HUES64 (cell line): ENCODE results near the gene NOL11.
A peak's percentile ranks its signal among the peaks of the same experiment; 100 is the strongest.
"Not testable (repeated sequence)": the region's sequence is repeated elsewhere in the genome, so short reads cannot be mapped to it uniquely, and the experiment has no call there.

Experiments
- H3K27ac ChIP-seq: 2 replicates; pipeline ENCODE4 v1.7.0; 2013; ENCODE audit warnings: low read depth, low read length, inconsistent platforms
- H3K27me3 ChIP-seq: 2 replicates; pipeline ENCODE4 v1.6.1; 2013; ENCODE audit warnings: mild to moderate bottlenecking, low read length; ENCODE audit not compliant: insufficient read depth
- H3K36me3 ChIP-seq: 2 replicates; pipeline ENCODE4 v1.6.1; 2013; ENCODE audit warnings: mild to moderate bottlenecking, low read length; ENCODE audit not compliant: insufficient read depth
- H3K4me1 ChIP-seq: 2 replicates; pipeline ENCODE4 v1.6.1; 2013; ENCODE audit warnings: mild to moderate bottlenecking, low read length, moderate library complexity; ENCODE audit not compliant: insufficient read depth
- H3K4me3 ChIP-seq: 2 replicates; pipeline ENCODE4 v1.5.1; 2013; ENCODE audit warnings: mild to moderate bottlenecking, low read length, moderate library complexity
- H3K9ac ChIP-seq: 2 replicates; pipeline ENCODE4 v1.6.1; 2013; ENCODE audit warnings: mild to moderate bottlenecking, low read depth, low read length
- H3K9me3 ChIP-seq: 2 replicates; pipeline ENCODE4 v1.6.1; 2013; ENCODE audit warnings: low read depth, low read length; ENCODE audit not compliant: insufficient read depth
- WGBS: fragments of 150-250, 120-280 bp; methylation state at CpG from one replicate; pipeline ENCODE4 v1.1.7; 2013; ENCODE audit warnings: missing lambda C conversion rate; 5-methylcytosine and 5-hydroxymethylcytosine counted together

Gene NOL11

GRCh38 chr17:67733449-67733848 is 15.7 kb downstream of the NOL11 start:
- peaks cover 88% of the 10 kb centered on the region for H3K36me3 ChIP-seq
- peaks cover 22% of the 10 kb centered on the region for H3K4me1 ChIP-seq
- H3K9ac ChIP-seq = peak overlapping the region; percentile 57
- WGBS = 43% methylated on average over 2 of the region's 2 CpGs
- no peaks in the 10 kb centered on the region for H3K27me3 ChIP-seq
- H3K9me3 ChIP-seq = no peaks in the 10 kb centered on the region
- H3K4me3 ChIP-seq = no peak overlapping the region
- peak overlapping the region; percentile 93 for H3K27ac ChIP-seq

GRCh38 chr17:67737145-67737544 is 19.4 kb downstream of the NOL11 start:
- no peaks in the 10 kb centered on the region for H3K9me3 ChIP-seq
- WGBS = 97% methylated on average over 8 of the region's 8 CpGs
- H3K27ac ChIP-seq = no peak overlapping the region
- H3K27me3 ChIP-seq = no peaks in the 10 kb centered on the region
- peaks cover 22% of the 10 kb centered on the region for H3K4me1 ChIP-seq
- H3K4me3 ChIP-seq = no peak overlapping the region
- H3K9ac ChIP-seq = no peak overlapping the region
- H3K36me3 ChIP-seq = peaks cover 90% of the 10 kb centered on the region

DNA sequence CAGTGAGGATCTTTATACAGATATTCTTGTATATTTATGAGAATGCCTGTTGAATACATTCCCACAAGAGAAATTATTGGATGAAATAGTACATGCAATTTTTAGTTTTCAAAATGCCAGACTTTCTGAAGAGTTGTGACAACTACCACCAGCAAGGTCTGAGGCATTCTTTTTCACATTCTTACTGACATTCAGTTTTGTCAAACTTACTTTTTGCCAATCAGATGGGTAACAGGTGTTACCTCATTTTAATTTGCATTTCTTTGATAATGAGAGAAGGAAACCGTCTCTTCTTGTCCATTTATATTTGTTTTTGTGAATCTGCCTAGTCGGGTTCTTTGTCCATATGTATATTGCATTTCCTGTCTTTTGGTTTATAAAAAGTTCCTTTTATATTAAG is 24.3 kb downstream of the NOL11 start:
- Histone ChIP-seq H3K9me3 (no peaks in the 10 kb centered on the region), H3K36me3 (peaks cover 99% of the 10 kb centered on the region), H3K4me1 (no peaks in the 10 kb centered on the region), H3K4me3 (no peak overlapping the region), H3K9ac (no peak overlapping the region), H3K27ac (no peak overlapping the region), H3K27me3 (no peaks in the 10 kb centered on the region)
- WGBS = no CpG with 5 or more reads among the region's 2 CpGs

GRCh38 chr17:67746704-67747571 is 29.2 kb downstream of the NOL11 start:
- Histone ChIP-seq H3K9me3 (peaks cover 18% of the 10 kb centered on the region), H3K27me3 (no peaks in the 10 kb centered on the region), H3K36me3 (peaks cover 91% of the 10 kb centered on the region), H3K4me1 (peaks cover 7% of the 10 kb centered on the region; the same call in 1 of the 2 replicates), H3K27ac (no peak overlapping the region), H3K9ac (no peak overlapping the region), H3K4me3 (no peak overlapping the region)
- WGBS = 93% methylated on average over 13 of the region's 14 CpGs

DNA sequence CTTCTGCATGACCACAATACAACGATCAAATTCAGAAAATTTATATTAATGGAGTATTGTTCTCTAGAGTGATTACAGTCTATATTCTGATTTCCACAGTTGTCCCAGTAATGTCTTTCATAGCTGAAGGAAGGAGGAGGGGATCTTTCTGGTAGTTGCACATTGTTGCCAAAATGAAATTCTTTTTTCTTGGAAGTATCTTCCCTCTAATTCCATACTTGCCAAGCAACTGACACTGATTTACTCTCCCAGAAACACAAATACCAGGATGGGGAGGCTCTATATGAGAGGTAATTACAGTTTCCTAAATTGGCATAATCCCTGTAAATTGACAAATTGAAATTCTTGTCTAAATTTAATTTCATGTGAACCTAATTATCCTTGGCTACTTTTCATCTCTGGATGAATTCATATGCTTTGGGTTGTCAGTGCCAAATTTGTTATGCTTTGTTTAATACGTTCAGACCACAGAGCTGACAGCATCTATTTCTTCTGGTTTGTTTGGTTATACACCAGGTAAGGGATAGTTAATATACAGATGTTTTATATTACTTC is 30.0 kb downstream of the NOL11 start:
- 100% methylated on average over 1 of the region's 2 CpGs for WGBS
- Histone ChIP-seq H3K27ac (no peak overlapping the region), H3K9me3 (peaks cover 18% of the 10 kb centered on the region), H3K4me1 (peaks cover 7% of the 10 kb centered on the region; the same call in 1 of the 2 replicates), H3K4me3 (no peak overlapping the region), H3K9ac (no peak overlapping the region), H3K36me3 (peaks cover 83% of the 10 kb centered on the region), H3K27me3 (no peaks in the 10 kb centered on the region)

DNA sequence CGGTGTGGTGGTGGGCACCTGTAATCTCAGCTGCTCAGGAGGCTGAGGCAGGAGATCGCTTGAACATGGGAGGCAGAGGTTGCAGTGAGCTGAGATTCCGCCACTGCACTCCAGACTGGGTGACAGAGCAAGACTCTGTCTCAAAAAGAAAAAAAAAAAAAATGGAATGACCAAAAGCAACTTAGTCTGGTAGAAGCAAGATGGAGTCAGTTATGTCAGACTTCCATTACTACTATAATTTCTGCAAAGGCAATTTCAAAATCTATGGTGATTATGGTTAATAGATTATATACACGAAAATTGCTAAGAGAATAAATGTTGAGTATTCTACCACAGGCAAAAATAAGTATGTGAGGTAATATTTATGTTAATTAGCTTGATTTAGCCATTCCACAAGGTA is 32.3 kb downstream of the NOL11 start:
- H3K9ac ChIP-seq = no peak overlapping the region
- peaks cover 60% of the 10 kb centered on the region for H3K36me3 ChIP-seq
- no peak overlapping the region for H3K4me3 ChIP-seq

DNA sequence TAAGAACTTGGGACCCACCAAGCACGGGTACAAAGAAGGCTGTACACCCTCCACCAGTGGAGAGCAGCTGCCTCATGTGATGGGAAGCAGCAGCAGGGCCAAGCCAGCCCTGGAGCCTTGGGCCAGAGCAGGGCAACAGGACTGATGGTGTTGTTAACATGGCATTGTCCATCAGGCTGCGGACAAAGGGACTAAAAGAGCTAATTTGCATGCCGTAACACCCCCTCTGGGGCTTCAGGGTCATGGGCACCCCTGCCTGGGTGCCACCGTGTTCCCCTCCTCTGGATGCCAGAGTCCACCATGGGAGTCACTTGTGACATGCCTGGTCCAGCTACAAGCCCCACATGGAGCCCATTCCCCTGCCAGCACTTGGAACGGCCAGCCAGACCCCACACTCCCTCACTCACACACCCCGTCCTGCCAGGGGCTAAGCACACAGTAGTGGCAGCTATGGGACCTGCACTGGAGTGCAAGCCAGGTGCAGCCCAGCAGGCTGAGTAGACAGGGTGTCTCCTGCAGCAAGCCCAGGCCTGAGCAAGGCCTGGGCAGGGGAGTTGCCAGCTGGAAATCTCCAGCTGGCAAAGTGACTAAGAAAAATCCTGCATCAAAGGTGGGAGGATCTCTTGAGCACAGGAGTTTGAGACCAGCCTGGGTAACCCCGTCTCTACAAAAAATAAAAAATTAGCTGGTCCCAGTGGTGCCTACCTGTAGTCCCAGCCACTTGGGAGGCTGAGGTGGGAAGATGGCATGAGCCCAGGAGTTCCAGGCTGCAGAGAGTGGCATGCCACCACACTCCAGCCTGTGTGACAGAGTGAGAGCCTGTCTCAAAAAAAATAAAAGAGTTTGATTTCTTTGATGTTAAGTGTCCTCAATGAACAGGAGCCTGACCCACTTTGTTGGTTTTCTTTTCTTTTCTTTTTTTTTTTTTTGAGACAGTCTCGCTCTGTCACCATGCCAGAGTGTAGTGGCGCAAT is 33.7 kb downstream of the NOL11 start:
- Histone ChIP-seq H3K9ac (no peak overlapping the region), H3K36me3 (peaks cover 51% of the 10 kb centered on the region)
- 82% methylated on average over 9 of the region's 9 CpGs for WGBS

More for the DNA sequence above, 32.3 kb downstream of the NOL11 start:
- H3K27ac ChIP-seq = no peak overlapping the region
- peaks cover 7% of the 10 kb centered on the region; the same call in 1 of the 2 replicates for H3K4me1 ChIP-seq
- H3K27me3 ChIP-seq = no peaks in the 10 kb centered on the region
- H3K9me3 ChIP-seq = peaks cover 18% of the 10 kb centered on the region
- WGBS = 99% methylated on average over 4 of the region's 4 CpGs

GRCh38 chr17:67752160-67752559 is 34.4 kb downstream of the NOL11 start:
- H3K4me3 ChIP-seq = not testable (repeated sequence)
- H3K27ac ChIP-seq = peak overlapping the region; percentile 89; the same call in 1 of the 2 replicates
- WGBS = 24% methylated on average over 2 of the region's 3 CpGs

More for the DNA sequence above, 33.7 kb downstream of the NOL11 start:
- Histone ChIP-seq H3K27me3 (no peaks in the 10 kb centered on the region), H3K4me3 (no peak overlapping the region), H3K27ac (peak overlapping the region; percentile 89), H3K4me1 (peaks cover 7% of the 10 kb centered on the region; the same call in 1 of the 2 replicates), H3K9me3 (peaks cover 18% of the 10 kb centered on the region)

GRCh38 chr17:67753026-67753425 is 35.3 kb downstream of the NOL11 start:
- peak overlapping the region; percentile 70 for H3K27ac ChIP-seq
- H3K4me3 ChIP-seq = no peak overlapping the region
- peaks cover 7% of the 10 kb centered on the region; the same call in 1 of the 2 replicates for H3K4me1 ChIP-seq
- peaks cover 18% of the 10 kb centered on the region for H3K9me3 ChIP-seq
- peak overlapping the region; percentile 17; the same call in 1 of the 2 replicates for H3K9ac ChIP-seq
- peaks cover 34% of the 10 kb centered on the region for H3K36me3 ChIP-seq
- WGBS = 85% methylated on average over 10 of the region's 10 CpGs
- H3K27me3 ChIP-seq = no peaks in the 10 kb centered on the region

More at GRCh38 chr17:67752160-67752559, 34.4 kb downstream of the NOL11 start:
- not testable (repeated sequence) for H3K27me3 ChIP-seq, H3K9ac ChIP-seq, H3K4me1 ChIP-seq
- Histone ChIP-seq H3K9me3 (peaks cover 18% of the 10 kb centered on the region), H3K36me3 (peaks cover 43% of the 10 kb centered on the region)

GRCh38 chr17:67754001-67754400 is 36.3 kb downstream of the NOL11 start:
- Histone ChIP-seq H3K4me1 (peaks cover 7% of the 10 kb centered on the region; the same call in 1 of the 2 replicates), H3K9ac (no peak overlapping the region), H3K9me3 (peaks cover 17% of the 10 kb centered on the region), H3K27ac (no peak overlapping the region), H3K27me3 (no peaks in the 10 kb centered on the region), H3K36me3 (peaks cover 24% of the 10 kb centered on the region), H3K4me3 (no peak overlapping the region)
- WGBS = 96% methylated on average over 5 of the region's 5 CpGs
